ENCODE results near the gene PDE2A.

DNA sequence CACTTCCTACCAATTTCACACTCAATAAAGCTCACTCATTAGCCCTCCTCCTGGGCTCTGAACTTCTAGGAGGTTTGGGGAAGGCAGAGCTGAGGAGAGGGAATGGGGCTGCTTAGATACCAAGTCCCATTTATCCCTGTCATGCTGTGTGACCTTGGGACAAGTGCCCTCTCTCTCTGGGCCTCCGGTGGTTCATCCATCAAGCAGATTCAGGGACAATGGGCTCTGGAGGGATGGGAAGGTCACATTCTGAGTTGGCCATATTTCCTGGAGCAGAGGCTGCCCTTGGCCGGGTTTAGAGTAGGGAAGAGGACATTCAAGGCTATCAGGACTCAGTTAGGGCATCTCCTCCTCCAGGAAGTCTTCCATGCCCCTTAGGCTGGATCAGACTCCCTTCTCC, 66.7 kb downstream of the PDE2A start:
- TF ChIP-seq, protein P1, sequence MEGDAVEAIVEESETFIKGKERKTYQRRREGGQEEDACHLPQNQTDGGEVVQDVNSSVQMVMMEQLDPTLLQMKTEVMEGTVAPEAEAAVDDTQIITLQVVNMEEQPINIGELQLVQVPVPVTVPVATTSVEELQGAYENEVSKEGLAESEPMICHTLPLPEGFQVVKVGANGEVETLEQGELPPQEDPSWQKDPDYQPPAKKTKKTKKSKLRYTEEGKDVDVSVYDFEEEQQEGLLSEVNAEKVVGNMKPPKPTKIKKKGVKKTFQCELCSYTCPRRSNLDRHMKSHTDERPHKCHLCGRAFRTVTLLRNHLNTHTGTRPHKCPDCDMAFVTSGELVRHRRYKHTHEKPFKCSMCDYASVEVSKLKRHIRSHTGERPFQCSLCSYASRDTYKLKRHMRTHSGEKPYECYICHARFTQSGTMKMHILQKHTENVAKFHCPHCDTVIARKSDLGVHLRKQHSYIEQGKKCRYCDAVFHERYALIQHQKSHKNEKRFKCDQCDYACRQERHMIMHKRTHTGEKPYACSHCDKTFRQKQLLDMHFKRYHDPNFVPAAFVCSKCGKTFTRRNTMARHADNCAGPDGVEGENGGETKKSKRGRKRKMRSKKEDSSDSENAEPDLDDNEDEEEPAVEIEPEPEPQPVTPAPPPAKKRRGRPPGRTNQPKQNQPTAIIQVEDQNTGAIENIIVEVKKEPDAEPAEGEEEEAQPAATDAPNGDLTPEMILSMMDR (IDR thresholded peaks at IDR 0.05), result no peak
- no peak for TF ChIP-seq EP300 (IDR thresholded peaks at IDR 0.05)
